A204.1 (cell line): ENCODE data around the gene KLHL25.
"Not testable (repeated sequence)": the region's sequence is repeated elsewhere in the genome, so short reads cannot be mapped to it uniquely, and the experiment has no call there.

ENCODE experiments used
- FAIRE-seq: peaks from 2 replicates; lab custom pipeline; 2012; peaks lifted over from hg19 to GRCh38; lab: Jason Lieb, UNC

Gene KLHL25

GRCh38 chr15:85804481-85805170, 9.9 kb upstream of the KLHL25 start:
- no peak for FAIRE-seq

DNA sequence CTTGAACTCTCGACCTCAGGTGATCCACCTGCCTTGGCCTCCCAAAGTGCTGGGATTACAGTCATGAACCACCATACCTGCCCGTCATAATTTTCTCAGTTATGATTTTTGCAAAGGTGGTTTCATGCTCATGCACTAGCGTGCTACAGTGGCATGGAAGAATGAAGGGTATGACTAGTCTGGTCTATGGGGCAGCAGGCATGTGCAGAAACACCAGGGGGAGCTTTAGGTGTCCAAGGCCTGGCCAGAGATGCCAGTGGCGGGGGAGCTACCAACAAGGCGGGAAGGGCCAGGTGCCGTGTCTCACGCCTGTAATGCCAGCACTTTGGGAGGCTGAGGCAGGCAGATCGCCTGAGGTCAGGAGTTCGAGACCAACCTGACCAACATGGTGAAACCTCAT, 7.9 kb upstream of the KLHL25 start:
- FAIRE-seq = not testable (repeated sequence)

DNA sequence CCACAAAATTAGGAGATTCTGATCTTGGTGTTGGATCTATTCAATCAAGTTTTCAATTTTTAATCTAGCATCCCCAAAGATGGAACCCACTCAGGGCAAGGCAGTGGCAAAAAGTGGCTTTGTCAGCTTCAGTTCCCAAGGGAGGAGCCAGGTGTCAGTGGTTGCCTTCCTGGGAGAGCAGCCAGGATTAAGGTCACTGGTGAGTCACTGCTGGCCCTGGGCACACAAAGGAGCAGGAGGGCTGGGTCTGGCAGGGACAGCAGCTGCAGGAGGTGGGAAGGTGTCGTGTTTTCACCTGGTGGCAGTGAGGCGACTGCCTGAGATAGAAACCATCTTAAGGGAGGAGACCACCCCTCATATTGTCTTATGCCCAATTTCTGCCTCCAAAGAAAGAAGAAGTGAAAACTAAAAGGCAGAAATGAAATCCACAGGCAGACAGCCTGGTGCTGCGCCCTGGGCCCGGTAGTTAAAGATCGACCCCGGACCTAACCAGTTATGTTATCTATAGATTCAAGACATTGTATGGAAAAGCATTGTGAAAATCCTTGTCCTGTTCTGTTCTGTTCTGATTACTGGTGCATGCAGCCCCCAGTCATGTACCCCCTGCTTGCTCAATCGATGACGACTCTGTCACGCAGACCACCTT, 5.9 kb upstream of the KLHL25 start:
- no peak for FAIRE-seq

DNA sequence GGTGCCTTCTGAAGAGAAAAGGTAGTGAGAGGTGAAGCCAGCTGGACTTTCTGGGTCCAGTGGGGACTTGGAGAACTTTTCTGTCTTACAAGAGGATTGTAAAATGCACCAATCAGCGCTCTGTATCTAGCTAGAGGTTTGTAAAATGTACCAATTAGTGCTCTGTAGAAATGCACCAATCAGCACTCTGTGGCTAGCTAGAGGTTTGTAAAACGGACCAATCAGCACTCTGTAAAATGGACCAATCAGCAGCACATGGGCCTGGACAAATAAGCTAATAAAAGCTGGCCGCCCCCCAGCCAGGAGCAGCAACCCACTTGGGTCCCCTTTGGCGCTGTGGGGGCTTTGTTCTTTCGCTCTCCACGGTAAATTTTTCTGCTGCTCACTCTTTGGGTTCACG, 1.6 kb upstream of the KLHL25 start:
- not testable (repeated sequence) for FAIRE-seq

- FAIRE-seq = no peak
These were observed 896 bp upstream of the KLHL25 start for GRCh38 chr15:85795337-85796305.

DNA sequence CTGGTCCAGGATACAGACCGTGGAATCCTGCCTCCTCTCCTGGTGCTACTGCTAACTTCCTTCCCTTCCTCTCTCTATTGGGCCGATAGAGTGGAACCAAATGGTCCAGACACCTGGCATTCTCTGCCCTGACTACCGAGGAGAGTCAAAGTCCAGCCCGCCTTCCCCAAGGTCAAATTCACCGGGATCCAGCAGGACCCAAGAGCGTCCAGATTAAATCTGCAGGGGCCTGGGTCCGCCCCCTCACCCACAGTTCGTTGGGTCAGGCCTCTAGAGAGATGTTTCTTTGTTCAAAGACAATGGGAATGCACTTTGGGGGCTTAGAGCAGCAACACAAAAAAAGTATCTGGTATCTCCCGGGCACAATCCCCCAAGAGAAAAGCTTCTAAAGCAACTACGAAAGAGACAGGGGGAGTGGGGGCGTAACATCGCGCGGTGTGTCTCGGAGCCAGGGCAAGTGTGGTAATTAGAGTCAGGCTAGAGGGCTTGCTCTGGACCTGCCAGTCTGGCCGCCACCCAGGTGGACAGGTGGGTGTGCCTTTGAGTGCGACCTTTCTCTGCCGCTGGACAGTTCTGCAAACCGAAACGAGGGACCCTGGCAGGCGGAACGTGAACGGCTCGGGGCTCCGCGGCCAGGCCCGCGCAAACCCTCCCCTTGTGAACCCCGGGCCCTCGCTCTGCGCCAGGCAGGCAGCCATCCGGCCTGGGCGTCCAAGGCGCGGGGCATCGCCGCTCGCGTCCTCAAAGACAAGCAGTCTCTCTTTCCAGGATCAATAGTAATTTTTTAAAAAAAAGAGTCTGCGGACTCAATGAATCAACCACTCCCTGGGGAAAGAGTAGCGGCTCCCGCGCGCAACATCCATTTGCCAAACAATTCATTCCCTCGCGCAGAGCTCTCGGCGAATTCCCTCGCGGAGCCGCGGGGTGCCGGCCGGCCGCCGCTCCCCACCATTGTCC, 806 bp downstream of the KLHL25 start:
- FAIRE-seq = no peak

DNA sequence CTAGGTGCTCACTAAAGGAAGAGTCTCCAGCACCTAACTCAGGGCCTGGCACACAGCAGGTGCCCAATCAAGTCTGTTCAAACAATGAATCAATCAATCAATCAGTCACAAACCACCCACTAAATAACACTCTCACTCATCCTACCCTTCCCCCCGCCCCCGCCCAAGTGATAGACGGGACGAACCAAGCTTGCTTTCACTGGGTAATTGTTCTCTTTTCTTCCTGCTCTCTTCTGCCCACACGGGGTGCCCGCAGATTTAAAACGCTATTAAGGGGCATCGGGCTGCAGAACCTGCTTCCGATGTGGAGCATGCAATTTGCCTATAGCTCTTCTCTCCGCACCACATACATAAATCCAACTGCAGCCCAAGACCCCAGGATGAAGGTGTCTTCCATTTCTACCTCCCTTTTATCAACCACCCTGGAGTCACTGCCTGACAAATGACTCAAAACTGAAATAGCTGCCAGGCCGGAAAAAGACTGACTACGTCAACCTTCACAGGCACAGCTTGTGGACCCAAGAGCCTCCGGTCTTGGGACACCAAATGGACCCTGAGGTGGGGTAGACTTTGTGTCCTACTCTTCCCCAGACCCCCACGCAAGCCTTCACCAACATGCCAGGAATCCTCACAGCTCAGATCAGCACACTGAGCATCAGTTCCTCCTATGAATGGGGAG, 1.7 kb downstream of the KLHL25 start:
- no peak for FAIRE-seq

DNA sequence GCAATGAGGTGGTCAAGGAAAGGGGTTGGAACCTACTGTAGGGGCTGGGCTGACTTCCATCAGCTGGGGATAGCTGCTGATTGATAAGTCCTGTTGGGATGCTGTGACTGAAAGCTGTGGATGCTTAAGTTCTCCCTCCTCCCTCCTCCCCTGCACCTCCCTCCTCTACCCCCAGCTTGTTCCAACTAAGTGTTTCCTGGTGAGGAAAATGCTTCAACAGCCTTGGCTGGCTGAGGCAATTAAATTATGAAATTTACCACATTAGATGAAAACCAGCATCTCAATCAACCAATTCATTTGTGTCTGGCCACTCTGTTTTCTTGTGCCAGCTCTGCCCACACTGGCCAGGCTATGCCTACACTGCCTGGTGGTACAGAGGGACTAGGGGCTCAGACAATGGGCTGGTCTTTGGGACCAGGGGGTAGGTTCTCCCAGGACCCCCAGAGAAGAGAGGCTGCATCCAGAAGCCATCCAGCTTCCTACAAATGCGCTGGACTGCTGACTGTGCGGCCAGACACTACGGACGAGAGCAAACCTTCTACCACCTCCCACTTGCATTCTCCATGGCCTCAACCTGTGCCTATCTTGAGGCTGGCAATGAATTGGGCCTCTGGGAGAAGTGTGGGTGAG, 2.5 kb downstream of the KLHL25 start:
- no peak for FAIRE-seq

DNA sequence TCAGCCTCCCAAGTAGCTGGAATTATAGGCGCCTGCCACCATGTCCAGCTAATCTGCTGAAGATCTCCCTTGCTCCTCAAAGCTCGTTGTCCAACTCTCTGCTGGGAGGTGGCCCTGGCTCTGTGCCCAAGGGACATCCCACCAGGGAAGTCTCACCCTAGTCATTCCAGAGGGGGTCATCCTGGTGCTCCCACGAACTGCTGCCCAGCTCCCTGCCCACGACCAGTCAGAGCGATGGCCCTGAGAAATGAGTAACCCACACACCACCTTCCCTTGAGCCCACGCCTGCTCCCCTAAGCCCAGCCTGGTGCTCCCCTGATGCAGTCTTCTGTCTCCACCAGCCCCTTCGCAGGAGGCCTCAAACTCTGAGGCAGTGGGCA, 5.2 kb downstream of the KLHL25 start:
- no peak for FAIRE-seq

DNA sequence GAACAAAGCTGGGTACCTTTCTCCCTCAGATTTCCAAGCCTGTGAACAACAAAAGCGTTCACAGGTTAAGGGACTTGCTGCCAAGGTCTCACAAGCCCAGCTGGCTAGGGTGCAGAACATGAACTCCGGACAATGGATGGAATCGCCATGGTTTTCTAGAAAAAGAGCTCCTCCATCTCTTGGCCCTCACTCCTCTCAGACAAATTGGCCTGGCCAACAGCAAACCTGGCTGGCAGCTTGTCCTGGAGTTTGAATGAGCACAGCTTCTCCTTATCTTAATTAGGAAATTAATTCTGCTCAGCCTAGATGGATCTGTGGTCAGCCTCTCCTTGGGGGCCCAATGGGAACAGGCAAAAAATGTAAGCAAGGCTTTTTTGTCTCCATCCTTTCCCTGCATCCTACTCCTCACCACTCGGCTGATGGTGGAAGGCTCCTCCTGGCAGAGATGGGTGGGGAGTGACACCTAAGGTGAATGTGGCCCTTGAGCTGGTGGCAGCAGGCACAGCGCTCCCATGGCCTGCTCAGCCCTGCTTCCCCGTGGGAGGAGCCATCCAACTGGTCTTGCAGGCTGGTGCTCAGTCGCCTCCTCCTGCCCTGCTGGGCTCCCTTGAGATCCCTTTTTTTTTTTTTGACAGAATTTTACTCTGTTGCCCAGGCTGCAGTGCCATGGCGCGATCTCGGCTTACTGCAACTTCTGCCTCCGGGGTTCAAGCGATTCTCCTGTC, 5.8 kb downstream of the KLHL25 start:
- no peak for FAIRE-seq

DNA sequence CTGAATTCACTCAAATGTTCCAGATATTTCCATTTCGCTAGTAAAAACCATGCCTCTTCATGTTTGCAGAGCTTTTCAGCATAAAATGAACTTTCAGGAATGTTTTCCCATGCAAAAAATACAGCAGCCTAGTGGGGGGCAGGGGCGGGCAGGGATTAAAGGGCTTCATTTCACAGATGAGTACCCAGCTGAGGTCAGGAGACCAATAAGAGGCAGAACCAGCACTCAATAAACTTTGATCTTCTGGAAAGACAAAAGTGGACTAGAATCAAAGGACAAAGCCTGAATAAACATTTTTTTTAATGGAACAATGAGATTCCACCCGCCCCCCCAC, 8.0 kb downstream of the KLHL25 start:
- FAIRE-seq = no peak

- no peak for FAIRE-seq
These were observed 8.6 kb downstream of the KLHL25 start for GRCh38 chr15:85785887-85786780.

GRCh38 chr15:85782064-85782463, 12.7 kb downstream of the KLHL25 start:
- FAIRE-seq = no peak

DNA sequence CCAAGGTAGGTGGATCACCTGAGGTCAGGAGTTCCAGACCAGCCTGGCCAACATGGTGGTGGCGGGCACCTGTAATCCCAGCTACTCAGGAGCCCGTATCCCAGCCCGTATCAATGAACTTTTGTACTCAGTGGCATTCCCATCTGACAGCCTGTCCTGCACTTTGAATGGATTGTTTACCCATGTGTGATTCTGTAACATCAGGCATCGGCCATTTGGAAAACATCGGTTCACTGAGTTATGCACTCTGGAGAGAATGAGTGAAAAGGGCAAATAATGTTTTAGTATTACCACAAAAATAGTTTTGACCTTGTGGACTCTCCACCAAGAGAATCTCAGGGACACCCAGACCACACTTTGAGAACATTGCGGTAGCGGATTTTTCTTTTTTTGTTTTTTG, 13.6 kb downstream of the KLHL25 start:
- no peak for FAIRE-seq

DNA sequence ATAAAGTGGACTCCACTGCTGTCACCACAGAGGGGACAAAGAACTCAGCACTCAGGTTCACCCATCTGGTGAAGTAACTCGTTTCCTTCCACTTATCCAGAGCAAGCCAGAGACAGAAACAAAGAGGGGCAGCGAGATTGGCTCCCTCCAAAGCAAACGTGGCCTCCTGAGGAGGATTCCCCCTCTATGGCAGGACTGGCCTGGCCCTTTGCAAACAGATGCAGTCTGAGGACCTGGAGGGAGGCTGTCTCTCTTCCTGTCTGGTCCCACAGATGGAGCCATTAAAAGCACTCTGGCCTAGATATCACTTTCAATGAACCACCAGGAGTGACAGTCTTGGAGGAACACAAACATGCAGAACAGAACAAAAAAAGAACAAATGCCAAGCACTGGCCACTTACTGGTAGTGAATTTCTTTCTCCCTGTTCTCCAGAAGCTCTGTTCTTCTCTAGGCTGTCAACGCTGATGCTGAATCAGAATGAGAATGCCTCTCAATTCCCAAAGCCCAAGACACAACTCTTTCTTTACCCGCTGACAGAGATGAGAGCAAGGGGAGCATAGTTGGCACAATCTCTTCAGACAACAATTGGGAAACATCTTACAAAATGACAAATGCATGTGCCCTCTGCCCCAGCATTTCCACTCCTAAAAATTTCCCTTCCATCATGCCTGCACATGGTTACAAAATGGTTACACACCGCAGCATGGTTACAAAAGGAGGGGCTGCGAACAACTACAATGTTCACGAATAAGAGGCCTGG, 14.3 kb downstream of the KLHL25 start:
- no peak for FAIRE-seq

DNA sequence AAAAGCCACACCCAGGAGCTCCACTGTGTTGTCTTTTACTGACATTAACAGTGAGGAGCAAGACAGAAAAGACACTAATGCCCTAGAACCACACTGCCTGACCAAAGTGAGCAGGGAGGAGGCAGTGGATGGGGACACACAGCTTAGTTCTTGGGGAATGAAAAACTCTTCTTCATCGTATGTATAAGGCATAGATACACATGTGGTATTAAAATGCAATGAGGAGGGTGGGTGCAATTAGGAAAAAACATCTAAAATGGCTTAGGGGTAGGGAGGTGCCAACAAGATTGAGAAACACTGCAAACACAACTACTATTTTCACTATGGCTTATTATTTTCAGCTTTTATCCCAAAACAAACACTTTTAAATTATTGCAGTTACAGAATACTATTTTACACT, 15.5 kb downstream of the KLHL25 start:
- no peak for FAIRE-seq

DNA sequence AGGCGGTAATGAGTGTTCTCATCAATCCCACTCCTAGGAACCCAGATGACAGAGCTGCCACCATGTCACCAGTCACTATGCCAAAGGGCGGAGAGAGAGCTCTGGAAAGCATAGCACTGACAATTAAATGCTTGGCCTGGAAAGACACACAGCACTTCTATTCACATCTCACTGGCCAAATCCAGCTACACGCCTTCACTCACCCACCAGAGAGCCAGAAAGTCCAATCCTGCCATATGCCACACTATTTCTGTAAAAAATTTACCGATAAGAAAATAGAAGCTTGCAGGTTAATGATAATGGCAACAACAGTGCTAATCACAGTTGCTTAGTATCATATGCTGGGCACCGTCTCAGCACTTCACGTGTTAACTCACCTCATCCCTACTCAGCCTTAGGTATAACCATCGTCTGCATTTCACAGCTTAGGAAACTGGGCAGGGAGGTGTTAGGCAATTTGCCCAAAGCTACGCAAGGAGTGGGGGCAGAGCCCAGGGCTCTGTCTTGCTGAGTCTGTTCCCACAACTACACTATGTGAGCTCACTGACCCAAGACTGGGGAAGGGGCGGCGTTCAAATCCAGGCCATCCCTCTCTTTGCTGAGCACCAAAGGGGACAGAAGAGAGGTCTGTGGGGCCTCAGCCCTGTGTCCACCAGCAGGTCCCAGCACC, 16.5 kb downstream of the KLHL25 start:
- FAIRE-seq = no peak
